VCaP (cell line): ENCODE measurements around the gene MITF.

Experiments used
- H3K27ac ChIP-seq: fragments of 450-650 bp; 2 replicates; pipeline ENCODE4 v1.5.1; 2017
- TF ChIP-seq, protein P1 (sequence below): fragments of 450-650 bp; conservative IDR thresholded peaks from 2 replicates; pipeline ENCODE4 v1.5.1; 2017; ENCODE audit warnings: mild to moderate bottlenecking, moderate library complexity

Gene MITF

DNA sequence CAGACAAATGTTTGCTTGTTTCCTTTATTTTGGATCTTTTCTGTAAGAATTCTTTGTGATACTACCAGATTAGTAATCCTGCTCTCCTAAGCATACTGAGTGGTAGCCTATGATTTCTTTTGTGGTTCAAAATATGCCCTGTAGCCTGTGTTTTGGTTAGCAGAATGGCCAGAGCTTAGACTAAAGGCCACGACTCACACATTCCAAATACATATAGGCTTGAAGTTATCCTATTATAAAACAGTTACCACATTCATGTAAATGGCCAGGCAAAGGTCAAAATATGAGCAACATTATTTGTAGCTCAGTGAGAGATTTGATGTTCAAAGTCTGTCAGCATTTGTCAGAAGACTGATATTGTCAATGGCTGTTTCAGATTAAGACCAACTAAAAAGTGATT is 84.5 kb downstream of the MITF start:
- TF ChIP-seq, protein P1, sequence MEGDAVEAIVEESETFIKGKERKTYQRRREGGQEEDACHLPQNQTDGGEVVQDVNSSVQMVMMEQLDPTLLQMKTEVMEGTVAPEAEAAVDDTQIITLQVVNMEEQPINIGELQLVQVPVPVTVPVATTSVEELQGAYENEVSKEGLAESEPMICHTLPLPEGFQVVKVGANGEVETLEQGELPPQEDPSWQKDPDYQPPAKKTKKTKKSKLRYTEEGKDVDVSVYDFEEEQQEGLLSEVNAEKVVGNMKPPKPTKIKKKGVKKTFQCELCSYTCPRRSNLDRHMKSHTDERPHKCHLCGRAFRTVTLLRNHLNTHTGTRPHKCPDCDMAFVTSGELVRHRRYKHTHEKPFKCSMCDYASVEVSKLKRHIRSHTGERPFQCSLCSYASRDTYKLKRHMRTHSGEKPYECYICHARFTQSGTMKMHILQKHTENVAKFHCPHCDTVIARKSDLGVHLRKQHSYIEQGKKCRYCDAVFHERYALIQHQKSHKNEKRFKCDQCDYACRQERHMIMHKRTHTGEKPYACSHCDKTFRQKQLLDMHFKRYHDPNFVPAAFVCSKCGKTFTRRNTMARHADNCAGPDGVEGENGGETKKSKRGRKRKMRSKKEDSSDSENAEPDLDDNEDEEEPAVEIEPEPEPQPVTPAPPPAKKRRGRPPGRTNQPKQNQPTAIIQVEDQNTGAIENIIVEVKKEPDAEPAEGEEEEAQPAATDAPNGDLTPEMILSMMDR: no peak

DNA sequence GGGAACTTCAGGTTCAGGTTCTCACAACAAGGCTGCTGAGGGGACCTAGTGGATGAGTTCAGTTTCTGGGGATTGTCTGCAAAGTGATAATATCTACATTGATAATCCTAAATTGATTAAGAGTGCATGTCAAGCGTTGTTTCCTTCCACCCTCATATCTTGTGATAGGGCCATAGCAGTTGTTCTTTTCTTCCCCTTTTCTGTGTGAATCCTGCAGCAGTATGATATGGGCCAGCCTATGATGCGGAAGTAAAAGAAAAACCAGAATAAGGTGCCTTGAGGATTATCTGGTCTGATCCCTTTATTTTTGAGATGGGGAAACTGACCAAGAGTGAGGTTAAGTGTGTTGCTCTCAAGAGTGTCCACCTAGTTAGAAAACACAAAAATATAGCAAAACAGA is 86.2 kb downstream of the MITF start:
- no peak overlapping the region for H3K27ac ChIP-seq
- TF ChIP-seq, protein P1: no peak

More for the DNA sequence above, 84.5 kb downstream of the MITF start:
- no peak overlapping the region for H3K27ac ChIP-seq

DNA sequence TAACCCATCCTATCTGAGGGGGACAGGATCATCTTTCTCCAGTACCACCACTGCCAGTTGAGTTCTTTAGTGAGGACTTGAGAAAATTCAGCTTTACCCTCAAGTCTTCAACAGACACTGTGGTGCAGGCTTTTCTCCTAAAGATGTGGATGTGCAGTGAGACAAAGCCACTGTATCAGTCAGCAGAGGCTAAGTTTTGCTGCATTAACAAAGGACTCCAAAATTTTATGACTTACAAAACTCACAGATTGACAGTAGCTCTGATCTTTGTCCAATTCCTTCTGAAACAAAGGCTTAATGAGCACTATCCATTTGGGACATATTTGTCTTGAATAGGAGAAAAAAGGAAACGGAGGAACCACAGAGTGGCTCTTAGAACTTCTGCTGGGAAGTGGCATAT is 87.9 kb downstream of the MITF start:
- no peak overlapping the region for H3K27ac ChIP-seq
- TF ChIP-seq, protein P1: no peak

DNA sequence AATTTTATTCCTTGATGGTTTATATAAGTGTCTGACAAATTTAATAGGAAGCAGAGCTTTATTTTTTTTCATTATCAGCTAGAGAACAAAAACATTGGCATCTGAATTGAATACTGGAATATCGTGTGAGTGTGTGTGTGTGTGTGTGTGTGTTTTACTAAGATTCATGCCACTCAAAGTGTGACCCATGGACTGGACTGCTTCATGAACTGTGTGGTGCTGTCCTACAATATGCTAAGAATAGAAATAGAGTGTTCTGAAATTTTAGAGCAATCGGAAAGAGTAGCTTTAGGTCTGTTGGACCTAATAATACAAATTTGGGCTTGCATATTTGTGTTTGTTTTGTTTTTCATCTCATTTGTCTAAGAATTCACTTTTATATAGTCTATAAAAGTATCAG is 89.6 kb downstream of the MITF start:
- TF ChIP-seq, protein P1: no peak
- H3K27ac ChIP-seq: no peak overlapping the region

DNA sequence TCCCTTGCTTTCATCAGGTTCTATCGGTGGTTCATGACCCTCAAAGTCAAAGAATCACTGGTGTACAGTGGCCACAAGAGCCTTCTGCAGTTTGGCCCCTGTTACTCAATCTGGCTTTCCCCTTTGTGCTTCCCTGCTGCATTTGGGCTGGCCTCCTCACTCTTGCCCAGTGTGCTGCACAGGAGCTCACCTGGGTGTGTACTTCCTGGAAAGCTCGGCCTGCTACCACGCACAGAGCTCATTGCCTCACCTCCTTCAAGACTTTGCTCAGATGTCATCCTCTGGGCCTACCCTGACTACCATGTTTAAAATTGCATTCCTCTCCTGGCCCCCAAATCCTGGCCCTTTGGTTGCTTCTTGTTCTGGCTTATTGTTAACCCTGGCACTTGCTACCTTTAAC is 90.9 kb downstream of the MITF start:
- TF ChIP-seq, protein P1: no peak
- no peak overlapping the region for H3K27ac ChIP-seq

DNA sequence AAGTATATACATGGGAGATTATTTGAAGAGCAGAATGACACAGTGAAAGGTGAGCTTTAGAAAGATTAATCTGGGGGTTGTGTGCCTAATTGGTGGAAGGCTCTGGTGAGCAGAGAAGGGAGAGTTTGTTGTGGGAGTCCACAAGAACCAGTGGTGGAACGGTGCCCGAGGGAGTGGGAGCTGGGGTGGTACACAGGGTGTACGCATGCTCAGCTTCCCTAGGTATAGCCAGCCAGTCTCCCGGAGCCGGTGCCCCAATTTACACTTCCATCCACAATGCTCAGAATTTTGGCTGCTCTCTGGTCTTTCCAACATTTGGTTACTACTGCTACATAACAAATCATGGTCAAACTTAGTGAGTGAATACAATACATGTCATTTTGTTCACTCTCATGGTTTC is 92.5 kb downstream of the MITF start:
- H3K27ac ChIP-seq: no peak overlapping the region
- TF ChIP-seq, protein P1: no peak

DNA sequence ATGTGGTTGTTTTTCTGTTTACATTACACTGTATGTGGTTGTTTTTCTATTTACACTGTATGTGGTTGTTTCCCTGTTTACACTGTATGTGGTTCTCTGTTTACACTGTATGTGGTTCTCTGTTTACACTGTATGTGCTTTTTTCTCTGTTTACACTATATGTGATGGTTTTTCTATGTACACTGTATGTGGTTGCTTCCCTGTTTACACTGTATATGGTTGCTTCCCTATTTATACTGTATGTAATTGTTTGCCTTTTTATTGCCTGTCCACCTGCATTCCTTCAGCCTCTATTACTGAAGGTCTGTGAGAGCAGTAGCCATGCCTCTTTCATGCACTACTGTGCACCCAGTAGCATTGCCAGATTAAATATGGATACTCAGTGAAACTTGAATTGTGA is 94.3 kb downstream of the MITF start:
- no peak overlapping the region for H3K27ac ChIP-seq
- TF ChIP-seq, protein P1: no peak

DNA sequence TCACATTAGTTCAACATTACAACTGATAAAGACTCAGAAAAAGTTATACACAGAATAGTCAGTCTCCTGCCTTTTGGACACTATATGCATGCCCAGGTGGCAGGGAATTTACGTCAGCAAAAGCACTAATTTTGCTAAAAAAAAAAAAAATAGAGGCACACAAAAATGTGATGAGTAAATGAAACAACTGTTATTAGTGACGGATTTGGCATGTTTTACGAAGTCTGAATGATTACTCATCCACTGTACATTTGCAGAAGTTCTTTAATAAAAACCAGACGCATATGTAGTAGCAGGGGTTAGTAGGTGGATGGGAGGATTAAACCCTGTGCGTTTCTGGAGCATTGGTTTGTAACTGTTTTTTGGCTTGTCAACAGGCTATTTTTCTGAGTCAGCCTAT is 99.0 kb downstream of the MITF start:
- H3K27ac ChIP-seq: no peak overlapping the region
- TF ChIP-seq, protein P1: no peak
